ENCODE results near the gene MGAT3.

Gene MGAT3

DNA sequence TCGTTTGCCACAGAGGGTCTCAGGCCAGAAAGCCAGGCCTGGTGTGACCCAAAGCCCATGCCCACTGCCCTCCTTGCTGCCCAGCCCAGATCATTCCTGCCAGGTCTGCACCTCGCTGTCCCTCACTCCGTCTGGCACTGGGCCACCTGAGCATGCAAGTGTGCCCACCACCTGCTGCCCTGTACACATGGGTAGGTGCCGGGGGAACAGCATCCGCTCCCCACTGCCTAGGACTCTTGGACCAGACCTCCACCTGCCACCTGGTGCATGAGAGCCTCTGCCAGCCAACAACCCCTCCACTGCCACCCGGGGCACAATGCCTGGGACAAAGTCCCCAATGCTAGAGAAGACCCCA is 12.5 kb downstream of the MGAT3 start:
- peaks cover 7% of the 10 kb centered on the region for H3K4me1 ChIP-seq (ENCODE audit: control insufficient read depth, insufficient read depth, low read length)
- H3K9ac ChIP-seq (ENCODE audit: low read depth, low read length) = no peak overlapping the region
- no peak overlapping the region for H3K4me3 ChIP-seq (ENCODE audit: low read length)

DNA sequence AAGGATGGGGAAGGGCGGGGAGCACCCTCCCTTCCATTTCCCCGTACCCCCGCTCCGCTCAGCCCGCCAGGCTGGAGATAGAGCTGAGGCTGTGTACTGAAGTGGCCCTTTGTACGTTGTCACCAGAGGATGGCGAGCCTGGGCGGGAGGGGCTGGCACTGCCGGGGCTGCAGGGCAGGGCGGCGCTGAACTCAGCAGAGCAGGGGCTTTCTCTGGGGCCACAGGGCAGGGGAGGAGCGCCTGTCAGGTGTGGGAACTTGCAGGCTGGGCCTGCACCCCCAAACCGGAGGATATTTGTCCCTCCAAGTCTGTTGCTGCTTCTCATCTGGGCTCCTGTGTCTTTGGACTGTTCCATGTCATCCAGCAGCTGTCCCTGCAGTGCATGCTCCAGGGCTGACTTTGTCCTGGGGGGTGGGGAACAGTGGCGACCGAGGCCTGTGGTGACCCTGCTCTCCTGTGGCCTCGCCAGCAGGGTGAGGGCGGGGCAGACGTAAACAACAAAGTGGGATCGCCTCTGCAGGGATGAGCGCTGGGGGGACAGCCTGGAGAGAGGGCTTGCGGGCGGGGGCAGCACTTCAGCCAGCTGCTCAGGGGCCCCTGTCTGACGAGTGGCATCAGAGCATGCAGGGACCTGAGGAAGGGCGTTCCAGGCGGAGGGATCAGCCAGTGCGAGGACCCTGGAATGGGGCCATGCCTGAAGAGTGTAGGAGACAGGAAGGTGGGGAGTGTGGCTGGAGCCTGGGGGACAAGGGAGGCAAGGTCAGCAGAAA is 13.1 kb downstream of the MGAT3 start:
- no peak overlapping the region for H3K9ac ChIP-seq (ENCODE audit: low read depth, low read length)
- no peak overlapping the region for H3K4me2 ChIP-seq (ENCODE audit: low read length)
- H3K4me3 ChIP-seq (ENCODE audit: low read length) = no peak overlapping the region
- peaks cover 56% of the 10 kb centered on the region for H3K27me3 ChIP-seq (ENCODE audit: control insufficient read depth, insufficient read depth, low read length)
- H3K9me3 ChIP-seq (replicated peaks; ENCODE audit: low read length) = no peaks in the 10 kb centered on the region
- H3K4me1 ChIP-seq (ENCODE audit: control insufficient read depth, insufficient read depth, low read length) = peaks cover 7% of the 10 kb centered on the region
- H3K36me3 ChIP-seq (ENCODE audit: insufficient read depth, low read length) = no peaks in the 10 kb centered on the region

More for the DNA sequence above, 12.5 kb downstream of the MGAT3 start:
- peaks cover 53% of the 10 kb centered on the region for H3K27me3 ChIP-seq (ENCODE audit: control insufficient read depth, insufficient read depth, low read length)
- H3K36me3 ChIP-seq (ENCODE audit: insufficient read depth, low read length) = no peaks in the 10 kb centered on the region
- no peaks in the 10 kb centered on the region for H3K9me3 ChIP-seq (replicated peaks; ENCODE audit: low read length)
- H3K4me2 ChIP-seq (ENCODE audit: low read length) = no peak overlapping the region

DNA sequence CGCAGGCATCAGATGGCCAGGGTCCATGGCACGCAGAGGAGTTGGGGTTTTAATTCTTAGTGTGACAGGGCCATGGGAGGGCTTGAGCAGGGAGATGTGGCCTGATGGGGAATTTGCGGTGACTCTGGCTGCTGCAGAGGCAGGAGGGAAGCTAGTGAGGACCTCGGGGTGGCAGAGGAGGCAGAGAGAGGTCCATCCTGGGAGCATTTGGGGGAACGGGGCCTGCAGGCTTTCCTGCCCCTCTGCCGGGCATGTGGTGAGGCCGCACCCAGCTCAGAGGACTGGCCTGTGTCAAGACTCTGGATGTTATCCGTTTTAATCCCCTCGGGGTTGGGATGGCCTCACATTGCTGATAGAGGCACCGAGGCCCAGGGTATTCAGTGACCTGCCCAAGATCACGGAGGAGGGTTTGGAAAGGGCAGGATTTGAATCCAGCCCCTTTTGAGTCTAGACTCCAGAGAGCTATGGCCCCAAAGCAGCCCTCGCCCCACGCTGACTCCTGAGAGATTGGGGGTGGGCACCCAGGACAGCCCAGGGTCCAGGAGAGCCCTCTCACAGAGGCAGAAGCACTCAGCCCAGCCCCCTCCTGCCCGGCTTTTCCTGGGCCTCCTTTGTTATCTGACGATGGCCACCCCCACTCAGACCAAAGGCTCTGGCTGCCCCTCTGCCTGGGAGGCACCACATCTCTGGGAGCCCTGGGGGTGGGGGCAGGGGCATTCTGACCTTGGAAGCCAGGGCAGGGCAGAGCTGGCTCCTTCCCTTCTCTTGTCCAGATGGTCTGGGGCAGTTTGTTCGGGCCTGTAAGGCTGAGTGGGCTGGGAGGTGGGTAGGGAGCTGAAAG is 13.9 kb downstream of the MGAT3 start:
- H3K9me3 ChIP-seq (replicated peaks; ENCODE audit: low read length) = no peaks in the 10 kb centered on the region
- no peak overlapping the region for H3K9ac ChIP-seq (ENCODE audit: low read depth, low read length)
- H3K4me1 ChIP-seq (ENCODE audit: control insufficient read depth, insufficient read depth, low read length) = peaks cover 7% of the 10 kb centered on the region
- H3K36me3 ChIP-seq (ENCODE audit: insufficient read depth, low read length) = no peaks in the 10 kb centered on the region
- no peak overlapping the region for H3K4me3 ChIP-seq (ENCODE audit: low read length)
- H3K4me2 ChIP-seq (ENCODE audit: low read length) = no peak overlapping the region
- peaks cover 58% of the 10 kb centered on the region for H3K27me3 ChIP-seq (ENCODE audit: control insufficient read depth, insufficient read depth, low read length)

DNA sequence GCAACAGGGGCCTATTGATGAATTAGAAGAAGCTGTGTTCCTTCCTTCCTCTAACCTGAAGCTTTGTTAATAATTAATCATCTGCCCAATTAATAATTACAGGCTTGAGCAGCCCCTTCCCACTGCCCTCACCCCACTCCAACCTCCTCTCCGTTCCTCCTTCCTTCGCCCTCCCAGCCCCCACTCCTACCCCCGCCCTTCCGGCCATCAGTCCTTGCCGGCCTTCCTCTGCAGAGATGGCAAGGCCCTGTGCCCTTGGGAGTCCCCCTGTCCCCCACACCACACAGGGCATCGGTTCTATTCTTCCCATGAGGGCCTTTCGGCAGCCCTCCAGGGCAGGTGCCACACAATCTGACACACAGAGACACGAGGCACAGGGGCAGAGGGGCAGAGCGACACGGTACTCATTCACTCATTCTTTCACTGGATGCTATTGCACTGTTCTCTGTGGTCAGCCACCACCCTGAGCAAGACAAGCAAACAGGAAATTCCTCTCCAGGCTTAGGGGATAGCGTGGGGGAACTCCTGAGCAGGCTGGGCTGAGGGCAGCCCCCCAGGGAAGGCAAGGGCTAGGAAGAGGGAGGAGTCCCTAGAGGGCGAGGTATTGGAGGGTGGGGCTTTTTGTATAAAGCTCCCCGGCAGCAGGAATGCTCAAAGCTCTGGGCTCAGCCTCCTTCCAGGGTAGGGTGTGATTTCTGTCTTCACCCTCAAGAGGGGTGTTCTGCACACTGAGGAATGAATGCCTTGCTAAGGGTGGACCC is 14.7 kb downstream of the MGAT3 start:
- Histone ChIP-seq H3K36me3 (ENCODE audit: insufficient read depth, low read length) (no peaks in the 10 kb centered on the region), H3K4me2 (ENCODE audit: low read length) (peak overlapping the region; percentile 50), H3K4me1 (ENCODE audit: control insufficient read depth, insufficient read depth, low read length) (peaks cover 7% of the 10 kb centered on the region), H3K9ac (ENCODE audit: low read depth, low read length) (no peak overlapping the region), H3K9me3 (replicated peaks; ENCODE audit: low read length) (no peaks in the 10 kb centered on the region), H3K27me3 (ENCODE audit: control insufficient read depth, insufficient read depth, low read length) (peaks cover 60% of the 10 kb centered on the region), H3K4me3 (ENCODE audit: low read length) (no peak overlapping the region)

DNA sequence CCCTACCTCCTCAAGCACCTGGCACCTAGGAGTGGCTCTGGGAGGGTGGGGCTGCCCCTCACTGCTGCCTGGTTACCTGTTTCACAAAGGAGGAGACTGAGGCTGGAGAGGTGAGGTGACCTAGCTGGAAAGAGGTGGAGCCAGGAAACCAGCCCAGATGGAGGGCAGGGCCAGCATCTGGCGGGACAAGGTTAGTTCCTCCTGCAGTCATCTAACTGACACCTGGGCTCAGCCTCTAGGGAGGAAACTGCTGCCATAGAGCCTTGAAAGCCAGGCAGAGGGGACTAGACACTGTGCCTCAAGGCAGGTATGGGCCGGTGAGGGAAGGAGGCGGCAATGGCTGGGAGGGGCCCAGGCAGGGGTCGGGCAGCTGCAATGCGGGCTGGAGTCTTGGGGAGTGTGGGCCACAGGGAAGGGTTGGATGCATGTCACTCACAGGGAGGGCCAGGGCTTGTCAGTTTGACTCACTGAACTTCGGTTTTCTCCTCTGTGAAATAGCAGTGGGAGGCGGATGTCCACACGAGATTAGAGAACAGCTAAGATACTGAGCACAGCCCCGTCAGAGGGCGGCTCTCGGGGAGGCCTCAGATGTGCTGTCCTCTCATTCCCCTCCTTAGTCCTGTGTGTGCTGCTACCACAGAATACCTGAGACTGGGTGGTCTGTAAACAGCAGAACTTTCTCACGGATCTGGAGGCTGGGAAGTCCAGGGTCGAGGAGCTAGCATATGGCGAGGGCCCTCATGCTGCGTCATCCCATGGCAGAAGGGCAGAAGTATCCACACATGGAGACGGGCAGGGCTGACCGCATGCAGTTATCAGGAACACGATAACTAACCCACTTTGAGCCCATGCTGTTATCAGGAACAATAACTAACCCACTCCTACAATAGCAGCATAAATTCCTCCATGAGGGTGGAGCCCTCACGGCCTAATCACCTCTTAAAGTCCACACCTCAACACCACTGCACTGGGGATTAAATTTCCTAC is 16.1 kb downstream of the MGAT3 start:
- no peaks in the 10 kb centered on the region for H3K36me3 ChIP-seq (ENCODE audit: insufficient read depth, low read length)
- peaks cover 52% of the 10 kb centered on the region for H3K27me3 ChIP-seq (ENCODE audit: control insufficient read depth, insufficient read depth, low read length)
- H3K4me2 ChIP-seq (ENCODE audit: low read length) = no peak overlapping the region
- H3K9me3 ChIP-seq (replicated peaks; ENCODE audit: low read length) = no peaks in the 10 kb centered on the region
- no peak overlapping the region for H3K4me3 ChIP-seq (ENCODE audit: low read length)
- no peak overlapping the region for H3K9ac ChIP-seq (ENCODE audit: low read depth, low read length)
- peaks cover 7% of the 10 kb centered on the region for H3K4me1 ChIP-seq (ENCODE audit: control insufficient read depth, insufficient read depth, low read length)

DNA sequence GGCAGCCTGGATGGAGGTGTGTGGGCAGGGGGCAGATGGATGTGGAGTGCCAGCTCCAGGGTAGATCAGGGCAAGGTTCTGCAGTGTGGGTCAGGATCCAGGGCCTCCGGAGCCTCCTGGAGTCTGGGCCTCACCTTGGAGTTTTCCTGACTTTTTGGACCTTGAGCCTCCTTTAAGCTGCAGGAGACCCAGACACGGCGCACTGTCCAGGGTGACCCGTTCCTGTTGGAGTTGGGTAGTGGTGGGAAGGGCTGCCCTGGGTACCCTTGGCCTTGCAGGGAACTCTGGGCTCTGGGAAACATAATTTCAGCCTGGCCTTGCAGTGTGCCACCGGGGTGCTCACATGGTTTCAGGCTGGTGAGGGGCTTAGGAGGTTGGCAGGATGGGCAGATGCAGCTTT is 17.0 kb downstream of the MGAT3 start:
- Histone ChIP-seq H3K36me3 (ENCODE audit: insufficient read depth, low read length) (no peaks in the 10 kb centered on the region), H3K9ac (ENCODE audit: low read depth, low read length) (no peak overlapping the region), H3K4me3 (ENCODE audit: low read length) (no peak overlapping the region), H3K27me3 (ENCODE audit: control insufficient read depth, insufficient read depth, low read length) (peaks cover 43% of the 10 kb centered on the region), H3K9me3 (replicated peaks; ENCODE audit: low read length) (no peaks in the 10 kb centered on the region), H3K4me2 (ENCODE audit: low read length) (no peak overlapping the region), H3K4me1 (ENCODE audit: control insufficient read depth, insufficient read depth, low read length) (peaks cover 7% of the 10 kb centered on the region)

DNA sequence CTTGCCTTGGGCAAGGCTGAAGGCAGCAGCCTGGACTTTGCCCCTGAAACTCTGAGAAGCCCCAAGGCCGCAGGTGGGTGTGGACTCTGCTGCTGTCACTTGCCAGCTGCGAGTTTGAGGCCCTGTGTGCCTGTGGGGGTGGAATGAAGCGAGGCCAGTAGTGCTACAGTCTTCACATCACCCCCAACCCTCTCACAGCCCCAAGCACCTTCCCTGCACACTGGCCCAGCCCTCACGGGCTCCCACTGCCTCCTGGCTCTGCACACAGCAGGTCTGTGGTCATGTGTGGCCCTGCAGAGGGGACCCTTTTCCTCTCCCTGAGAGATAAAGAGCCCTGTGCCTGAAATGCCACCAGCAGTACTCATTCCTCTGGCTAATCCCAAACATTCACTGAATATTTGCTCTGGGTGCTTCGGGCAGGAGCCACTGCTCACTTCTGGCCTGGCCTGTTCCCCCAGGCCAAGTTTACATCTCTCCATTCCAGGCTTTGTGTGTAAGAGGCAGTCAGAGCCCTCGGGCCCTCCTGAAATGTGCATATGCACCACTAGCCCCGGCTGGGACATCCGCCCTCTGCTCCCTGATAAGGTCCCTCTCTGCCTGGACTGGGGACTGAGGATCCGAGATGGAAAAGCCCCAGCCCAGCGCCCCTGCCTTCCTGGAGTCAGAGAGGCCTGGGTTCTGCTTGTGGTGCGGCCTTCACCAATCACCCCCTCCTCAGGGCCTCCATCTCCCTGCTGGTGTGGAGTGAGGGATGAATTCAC is 17.7 kb downstream of the MGAT3 start:
- no peaks in the 10 kb centered on the region for H3K36me3 ChIP-seq (ENCODE audit: insufficient read depth, low read length)
- H3K9me3 ChIP-seq (replicated peaks; ENCODE audit: low read length) = no peaks in the 10 kb centered on the region
- peaks cover 7% of the 10 kb centered on the region for H3K4me1 ChIP-seq (ENCODE audit: control insufficient read depth, insufficient read depth, low read length)
- H3K27me3 ChIP-seq (ENCODE audit: control insufficient read depth, insufficient read depth, low read length) = peaks cover 38% of the 10 kb centered on the region
- H3K4me3 ChIP-seq (ENCODE audit: low read length) = no peak overlapping the region
- H3K9ac ChIP-seq (ENCODE audit: low read depth, low read length) = no peak overlapping the region
- H3K4me2 ChIP-seq (ENCODE audit: low read length) = no peak overlapping the region

DNA sequence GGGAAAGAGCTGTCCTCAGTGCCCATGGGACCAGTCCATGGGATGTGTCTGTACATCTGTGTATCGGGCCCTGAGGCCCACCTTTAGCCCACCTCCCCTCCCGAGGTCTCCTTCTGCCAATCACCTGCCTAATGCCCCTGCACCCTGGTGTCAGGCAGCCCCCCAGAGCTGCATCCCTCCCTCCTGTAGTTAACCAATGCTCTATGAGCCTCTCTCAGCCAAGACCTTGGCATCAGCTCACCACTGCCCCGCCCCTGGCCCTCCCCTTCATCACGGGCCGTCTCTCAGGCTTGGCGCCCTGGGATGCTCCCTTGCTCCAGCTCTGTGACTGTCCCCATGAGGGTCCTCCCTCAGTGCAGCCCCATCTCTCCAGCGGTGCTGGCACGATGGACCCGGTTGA is 18.5 kb downstream of the MGAT3 start:
- H3K4me2 ChIP-seq (ENCODE audit: low read length) = no peak overlapping the region

DNA sequence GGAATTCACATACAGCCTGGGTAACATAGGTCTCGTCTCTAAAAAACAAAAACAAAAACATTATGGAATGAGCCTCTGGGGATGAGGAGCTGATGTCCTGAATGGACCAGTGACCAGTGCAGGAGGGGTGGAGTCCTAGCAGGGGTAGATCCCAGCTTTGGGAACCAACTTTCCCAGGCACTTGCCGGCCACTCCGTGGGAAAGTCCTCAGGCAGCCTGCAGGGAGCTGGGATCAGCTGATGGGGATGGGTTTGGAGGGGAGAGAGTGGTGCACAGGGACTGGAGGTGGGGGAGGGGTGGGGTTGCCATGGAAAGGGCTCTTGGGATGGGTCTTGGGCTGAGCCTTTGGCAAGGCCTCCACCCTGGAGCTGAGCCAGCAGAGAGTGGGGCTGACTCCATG is 19.1 kb downstream of the MGAT3 start:
- Histone ChIP-seq H3K9me3 (replicated peaks; ENCODE audit: low read length) (no peaks in the 10 kb centered on the region), H3K9ac (ENCODE audit: low read depth, low read length) (no peak overlapping the region), H3K27me3 (ENCODE audit: control insufficient read depth, insufficient read depth, low read length) (peaks cover 29% of the 10 kb centered on the region), H3K4me2 (ENCODE audit: low read length) (no peak overlapping the region), H3K4me3 (ENCODE audit: low read length) (no peak overlapping the region), H3K4me1 (ENCODE audit: control insufficient read depth, insufficient read depth, low read length) (peaks cover 7% of the 10 kb centered on the region), H3K36me3 (ENCODE audit: insufficient read depth, low read length) (no peaks in the 10 kb centered on the region)

More for the DNA sequence above, 18.5 kb downstream of the MGAT3 start:
- Histone ChIP-seq H3K36me3 (ENCODE audit: insufficient read depth, low read length) (no peaks in the 10 kb centered on the region), H3K9ac (ENCODE audit: low read depth, low read length) (no peak overlapping the region), H3K9me3 (replicated peaks; ENCODE audit: low read length) (no peaks in the 10 kb centered on the region), H3K4me1 (ENCODE audit: control insufficient read depth, insufficient read depth, low read length) (peaks cover 7% of the 10 kb centered on the region), H3K27me3 (ENCODE audit: control insufficient read depth, insufficient read depth, low read length) (peaks cover 35% of the 10 kb centered on the region), H3K4me3 (ENCODE audit: low read length) (no peak overlapping the region)

DNA sequence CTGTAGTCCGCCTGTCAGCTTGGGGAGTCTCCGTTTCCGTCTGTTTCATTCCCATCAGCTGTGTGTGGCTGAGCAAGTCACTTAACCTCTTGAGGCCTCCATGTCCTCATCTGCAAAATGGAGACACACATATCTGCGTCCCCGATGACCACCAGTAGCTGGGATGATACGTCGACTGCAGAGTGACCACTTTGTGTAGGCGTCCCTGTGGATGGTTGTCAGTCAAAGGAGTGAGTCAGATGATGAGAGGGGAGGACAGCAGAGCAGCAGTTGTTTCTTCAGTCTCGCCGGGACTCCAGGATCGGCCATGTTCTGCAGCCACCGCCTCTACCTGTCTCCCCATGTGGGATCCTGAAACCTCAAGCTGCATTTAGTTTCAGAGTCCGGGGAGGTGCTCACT is 19.9 kb downstream of the MGAT3 start:
- Histone ChIP-seq H3K4me3 (ENCODE audit: low read length) (no peak overlapping the region), H3K4me2 (ENCODE audit: low read length) (no peak overlapping the region), H3K9ac (ENCODE audit: low read depth, low read length) (no peak overlapping the region), H3K27me3 (ENCODE audit: control insufficient read depth, insufficient read depth, low read length) (peaks cover 34% of the 10 kb centered on the region), H3K9me3 (replicated peaks; ENCODE audit: low read length) (no peaks in the 10 kb centered on the region), H3K4me1 (ENCODE audit: control insufficient read depth, insufficient read depth, low read length) (peaks cover 4% of the 10 kb centered on the region), H3K36me3 (ENCODE audit: insufficient read depth, low read length) (no peaks in the 10 kb centered on the region)

Data from skeletal muscle satellite cell (primary cell).